Measurements from ENCODE around the gene POMC.
A peak's percentile ranks its signal among the peaks of the same experiment; 100 is the strongest.
"Not testable (repeated sequence)": the region's sequence is repeated elsewhere in the genome, so short reads cannot be mapped to it uniquely, and the experiment has no call there.

POMC gene

DNA sequence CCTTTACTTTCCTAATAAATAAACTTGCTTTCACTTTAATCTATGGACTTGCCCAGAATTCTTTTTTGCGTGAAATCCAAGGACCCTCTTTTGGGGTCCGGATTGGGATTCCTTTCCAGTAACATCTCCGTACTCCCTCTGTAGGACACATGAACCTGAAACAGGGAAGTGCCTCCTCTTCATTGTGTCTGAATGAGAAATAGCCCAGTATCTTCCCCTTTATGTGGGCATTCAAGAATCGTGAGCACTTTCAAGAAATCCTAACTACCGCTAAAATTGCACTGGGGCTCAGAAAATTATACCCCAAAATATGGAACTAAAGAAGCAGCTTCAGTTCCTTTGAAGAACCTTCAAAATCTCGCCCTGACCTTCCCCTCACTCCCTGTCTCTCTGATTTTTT is 7.8 kb upstream of the POMC start:
- no peak for DNase-seq (ENCODE audit: low read depth)
- Histone ChIP-seq H3K27me3 (replicated peaks; ENCODE audit: control insufficient read depth, insufficient read depth, low read length) (peaks cover 46% of the 10 kb centered on the region), H3K4me1 (ENCODE audit: control insufficient read depth, insufficient read depth, low read length) (no peaks in the 10 kb centered on the region), H3K36me3 (ENCODE audit: control insufficient read depth, insufficient read depth, low read length, severe bottlenecking) (no peaks in the 10 kb centered on the region), H3K9ac (ENCODE audit: low read length) (no peak overlapping the region), H3K4me3 (ENCODE audit: low read length) (no peak overlapping the region), H3K9me3 (ENCODE audit: control insufficient read depth, low read length) (peaks cover 4% of the 10 kb centered on the region)

DNA sequence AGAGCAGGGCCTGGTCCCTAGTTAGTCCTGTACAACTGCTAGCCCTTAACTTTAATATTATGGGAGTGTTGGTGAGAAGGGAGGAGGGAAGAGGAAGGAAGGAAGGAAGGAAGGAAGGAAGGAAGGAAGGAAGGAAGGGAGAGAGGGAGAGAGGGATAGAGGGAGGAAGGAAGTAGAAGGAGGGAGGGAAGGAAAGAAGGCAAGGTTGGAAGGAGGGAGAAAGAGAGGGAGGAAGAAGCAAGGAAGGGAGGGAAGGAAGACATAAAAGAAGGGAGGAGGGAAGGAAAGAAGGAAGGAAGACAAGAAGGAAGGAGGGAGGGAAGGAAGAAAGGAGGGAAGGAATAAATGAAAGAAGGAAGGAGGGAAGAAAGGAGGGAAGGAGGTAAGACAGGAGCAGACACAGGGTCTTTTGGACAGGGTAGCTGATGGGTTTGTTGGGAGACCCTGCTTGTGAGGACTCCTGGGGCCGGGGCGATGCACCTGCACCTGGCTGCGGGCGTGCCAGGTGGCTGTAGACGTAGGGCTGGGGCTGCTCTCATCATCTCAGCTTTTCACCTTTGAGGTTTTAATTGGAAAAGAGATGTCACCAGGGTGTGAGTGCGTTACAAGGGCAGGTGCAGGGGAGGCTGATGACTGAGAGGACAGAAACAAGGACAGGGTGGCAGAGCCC is 5.9 kb upstream of the POMC start:
- Histone ChIP-seq H3K27me3 (replicated peaks; ENCODE audit: control insufficient read depth, insufficient read depth, low read length) (peaks cover 54% of the 10 kb centered on the region), H3K9ac (ENCODE audit: low read length) (no peak overlapping the region)

DNA sequence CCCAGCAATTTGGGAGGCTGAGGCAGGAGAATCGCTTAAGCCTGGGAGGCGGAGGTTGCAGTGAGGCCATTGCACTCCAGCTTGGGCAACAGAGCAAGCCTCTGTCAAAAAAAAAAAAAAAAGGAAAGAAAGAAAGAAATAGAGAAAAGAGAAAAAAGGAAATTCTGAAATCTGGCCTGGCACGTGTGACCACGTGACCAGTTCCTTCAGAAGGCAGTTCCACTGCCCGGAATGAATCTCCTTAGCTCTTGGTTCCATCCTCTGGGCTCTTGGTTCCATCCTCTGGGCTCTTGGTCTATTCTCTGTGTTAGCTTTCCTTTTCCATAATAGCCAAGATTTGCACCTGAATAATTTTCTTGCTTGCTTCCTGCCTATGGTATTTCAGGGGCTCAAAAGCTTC is 5.3 kb upstream of the POMC start:
- DNase-seq (ENCODE audit: low read depth): no peak

More for the DNA sequence above, 5.9 kb upstream of the POMC start:
- no peaks in the 10 kb centered on the region for H3K4me1 ChIP-seq (ENCODE audit: control insufficient read depth, insufficient read depth, low read length)
- peaks cover 7% of the 10 kb centered on the region for H3K9me3 ChIP-seq (ENCODE audit: control insufficient read depth, low read length)
- DNase-seq (ENCODE audit: low read depth): no peak
- H3K4me3 ChIP-seq (ENCODE audit: low read length): no peak overlapping the region
- no peaks in the 10 kb centered on the region for H3K36me3 ChIP-seq (ENCODE audit: control insufficient read depth, insufficient read depth, low read length, severe bottlenecking)

DNA sequence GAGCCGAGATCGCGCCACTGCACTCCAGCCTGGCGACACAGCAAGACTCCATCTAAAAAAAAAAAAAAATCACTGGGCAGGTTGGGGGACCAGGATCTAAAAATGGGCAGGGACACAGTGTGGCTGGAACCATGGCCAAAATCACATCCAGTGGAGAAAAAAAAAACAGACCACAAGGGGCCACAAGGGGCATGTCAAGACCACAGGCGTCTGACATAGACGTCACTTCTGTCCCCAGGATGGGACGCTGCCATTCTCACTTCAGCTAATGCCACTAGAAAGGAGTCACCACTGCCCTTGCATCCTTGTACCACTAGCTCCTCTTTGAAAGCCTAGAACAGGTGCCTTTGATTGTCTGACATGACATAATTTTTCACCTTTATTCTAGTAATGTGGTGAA is 2.5 kb upstream of the POMC start:
- Histone ChIP-seq H3K4me3 (ENCODE audit: low read length) (no peak overlapping the region), H3K9ac (ENCODE audit: low read length) (no peak overlapping the region), H3K27me3 (replicated peaks; ENCODE audit: control insufficient read depth, insufficient read depth, low read length) (peaks cover 57% of the 10 kb centered on the region)

More for the DNA sequence above, 5.3 kb upstream of the POMC start:
- Histone ChIP-seq H3K9me3 (ENCODE audit: control insufficient read depth, low read length) (peaks cover 7% of the 10 kb centered on the region), H3K36me3 (ENCODE audit: control insufficient read depth, insufficient read depth, low read length, severe bottlenecking) (no peaks in the 10 kb centered on the region), H3K9ac (ENCODE audit: low read length) (no peak overlapping the region), H3K4me3 (ENCODE audit: low read length) (no peak overlapping the region), H3K27me3 (replicated peaks; ENCODE audit: control insufficient read depth, insufficient read depth, low read length) (peaks cover 54% of the 10 kb centered on the region), H3K4me1 (ENCODE audit: control insufficient read depth, insufficient read depth, low read length) (no peaks in the 10 kb centered on the region)

GRCh38 chr2:25169073-25169470 is 692 bp upstream of the POMC start:
- H3K4me3 ChIP-seq (ENCODE audit: low read length): no peak overlapping the region

More for the DNA sequence above, 2.5 kb upstream of the POMC start:
- Histone ChIP-seq H3K36me3 (ENCODE audit: control insufficient read depth, insufficient read depth, low read length, severe bottlenecking) (no peaks in the 10 kb centered on the region), H3K4me1 (ENCODE audit: control insufficient read depth, insufficient read depth, low read length) (no peaks in the 10 kb centered on the region), H3K9me3 (ENCODE audit: control insufficient read depth, low read length) (peaks cover 7% of the 10 kb centered on the region)
- no peak for DNase-seq (ENCODE audit: low read depth)

DNA sequence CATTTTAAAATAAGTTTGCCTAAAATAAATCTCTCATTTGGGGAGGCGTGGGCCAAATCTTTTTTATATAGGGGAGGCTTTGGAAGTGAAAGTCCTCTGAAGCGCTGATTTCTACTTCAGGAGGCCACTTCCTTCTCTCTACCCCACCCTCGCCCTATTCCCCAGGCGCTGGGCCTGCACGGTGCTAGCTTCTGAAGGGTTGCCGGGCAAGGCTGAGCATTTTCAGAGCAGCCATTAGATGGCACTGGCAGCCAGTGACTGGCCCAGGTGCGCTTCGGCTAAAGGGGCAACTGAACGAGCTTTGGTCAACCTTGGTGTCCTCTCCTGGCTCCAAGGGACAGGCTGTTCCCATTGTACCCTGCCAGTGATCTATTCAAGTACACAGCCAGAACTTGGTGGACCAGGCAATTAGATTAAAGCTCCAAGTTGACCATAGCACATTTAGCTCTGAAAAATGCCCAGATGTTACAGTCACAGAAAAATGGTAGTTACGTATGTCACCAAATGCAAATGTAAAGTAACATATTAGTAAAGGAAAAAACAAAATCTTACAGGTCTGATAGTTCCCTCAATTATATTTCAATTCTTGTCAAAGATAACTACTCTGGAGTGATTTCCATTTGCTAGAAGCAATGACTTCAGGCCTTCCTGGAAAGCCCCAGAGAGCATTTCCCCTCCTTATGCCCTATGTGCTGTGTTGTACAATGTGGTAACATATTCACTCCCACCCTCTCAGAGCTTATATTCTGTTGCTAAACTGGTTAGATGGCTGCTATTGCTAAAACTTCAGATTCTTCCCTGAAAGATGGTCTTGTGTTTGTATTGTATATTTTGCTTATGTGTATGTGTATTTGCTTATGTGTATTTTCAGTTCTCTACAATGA is 2.1 kb downstream of the POMC start:
- DNase-seq (ENCODE audit: low read depth): peak; percentile 8
- no peak overlapping the region for H3K4me3 ChIP-seq (ENCODE audit: low read length)
- no peaks in the 10 kb centered on the region for H3K4me1 ChIP-seq (ENCODE audit: control insufficient read depth, insufficient read depth, low read length)
- peaks cover 70% of the 10 kb centered on the region for H3K27me3 ChIP-seq (replicated peaks; ENCODE audit: control insufficient read depth, insufficient read depth, low read length)
- H3K9me3 ChIP-seq (ENCODE audit: control insufficient read depth, low read length): peaks cover 7% of the 10 kb centered on the region
- H3K36me3 ChIP-seq (ENCODE audit: control insufficient read depth, insufficient read depth, low read length, severe bottlenecking): no peaks in the 10 kb centered on the region
- H3K9ac ChIP-seq (ENCODE audit: low read length): no peak overlapping the region

More at GRCh38 chr2:25169073-25169470, 692 bp upstream of the POMC start:
- Histone ChIP-seq H3K27me3 (replicated peaks; ENCODE audit: control insufficient read depth, insufficient read depth, low read length) (peaks cover 61% of the 10 kb centered on the region), H3K4me1 (ENCODE audit: control insufficient read depth, insufficient read depth, low read length) (no peaks in the 10 kb centered on the region), H3K36me3 (ENCODE audit: control insufficient read depth, insufficient read depth, low read length, severe bottlenecking) (no peaks in the 10 kb centered on the region), H3K9me3 (ENCODE audit: control insufficient read depth, low read length) (peaks cover 7% of the 10 kb centered on the region), H3K9ac (ENCODE audit: low read length) (no peak overlapping the region)
- DNase-seq (ENCODE audit: low read depth): no peak

DNA sequence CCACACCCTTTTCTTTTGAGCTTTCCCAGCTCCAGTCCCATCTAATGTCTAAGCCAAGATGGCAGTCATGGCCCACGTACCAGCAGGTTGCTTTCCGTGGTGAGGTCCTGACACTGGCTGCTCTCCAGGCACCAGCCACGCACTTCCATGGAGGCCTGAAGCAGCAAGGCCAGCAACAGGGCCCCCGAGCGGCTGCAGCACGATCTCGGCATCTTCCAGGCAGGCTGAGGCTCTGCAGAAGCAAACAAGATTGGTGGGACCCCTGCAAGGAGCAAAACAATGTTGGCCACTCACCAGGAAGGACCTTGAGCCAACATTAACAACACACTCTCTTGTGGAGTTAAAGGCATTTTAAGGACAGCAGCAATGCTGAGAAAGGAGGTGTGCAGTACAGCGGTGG is 3.8 kb downstream of the POMC start:
- Histone ChIP-seq H3K4me1 (ENCODE audit: control insufficient read depth, insufficient read depth, low read length) (no peaks in the 10 kb centered on the region), H3K9ac (ENCODE audit: low read length) (no peak overlapping the region), H3K27me3 (replicated peaks; ENCODE audit: control insufficient read depth, insufficient read depth, low read length) (peaks cover 62% of the 10 kb centered on the region), H3K4me3 (ENCODE audit: low read length) (no peak overlapping the region), H3K9me3 (ENCODE audit: control insufficient read depth, low read length) (peaks cover 3% of the 10 kb centered on the region), H3K36me3 (ENCODE audit: control insufficient read depth, insufficient read depth, low read length, severe bottlenecking) (no peaks in the 10 kb centered on the region)
- no peak for DNase-seq (ENCODE audit: low read depth)

DNA sequence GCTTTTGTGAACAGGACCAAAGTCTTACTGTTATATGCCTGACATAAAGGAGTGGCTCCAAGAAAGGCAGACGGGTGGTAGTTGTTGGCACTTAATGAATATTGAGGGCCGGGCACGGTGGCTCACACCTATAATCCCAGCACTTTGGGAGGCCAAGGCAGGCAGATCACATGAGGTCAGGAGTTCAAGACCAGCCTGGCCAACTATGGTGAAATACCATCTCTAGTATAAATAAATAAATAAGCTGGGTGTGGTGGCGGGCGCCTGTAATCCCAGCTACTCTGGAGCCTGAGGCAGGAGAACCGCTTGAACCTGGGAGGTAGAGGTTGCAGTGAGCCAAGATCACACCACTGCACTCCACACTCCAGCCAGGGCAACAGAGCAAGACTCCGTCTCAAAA is 6.3 kb downstream of the POMC start:
- not testable (repeated sequence) for DNase-seq (ENCODE audit: low read depth); H3K36me3 ChIP-seq (ENCODE audit: control insufficient read depth, insufficient read depth, low read length, severe bottlenecking); H3K4me3 ChIP-seq (ENCODE audit: low read length); H3K9me3 ChIP-seq (ENCODE audit: control insufficient read depth, low read length); H3K9ac ChIP-seq (ENCODE audit: low read length); H3K4me1 ChIP-seq (ENCODE audit: control insufficient read depth, insufficient read depth, low read length)
- peaks cover 40% of the 10 kb centered on the region for H3K27me3 ChIP-seq (replicated peaks; ENCODE audit: control insufficient read depth, insufficient read depth, low read length)

GRCh38 chr2:25161055-25161781 is 7.2 kb downstream of the POMC start:
- H3K9ac ChIP-seq (ENCODE audit: low read length): no peak overlapping the region
- H3K36me3 ChIP-seq (ENCODE audit: control insufficient read depth, insufficient read depth, low read length, severe bottlenecking): no peaks in the 10 kb centered on the region
- H3K27me3 ChIP-seq (replicated peaks; ENCODE audit: control insufficient read depth, insufficient read depth, low read length): peaks cover 32% of the 10 kb centered on the region
- peaks cover 3% of the 10 kb centered on the region for H3K9me3 ChIP-seq (ENCODE audit: control insufficient read depth, low read length)
- DNase-seq (ENCODE audit: low read depth): no peak
- H3K4me3 ChIP-seq (ENCODE audit: low read length): peak overlapping the region; percentile 71
- no peaks in the 10 kb centered on the region for H3K4me1 ChIP-seq (ENCODE audit: control insufficient read depth, insufficient read depth, low read length)

DNA sequence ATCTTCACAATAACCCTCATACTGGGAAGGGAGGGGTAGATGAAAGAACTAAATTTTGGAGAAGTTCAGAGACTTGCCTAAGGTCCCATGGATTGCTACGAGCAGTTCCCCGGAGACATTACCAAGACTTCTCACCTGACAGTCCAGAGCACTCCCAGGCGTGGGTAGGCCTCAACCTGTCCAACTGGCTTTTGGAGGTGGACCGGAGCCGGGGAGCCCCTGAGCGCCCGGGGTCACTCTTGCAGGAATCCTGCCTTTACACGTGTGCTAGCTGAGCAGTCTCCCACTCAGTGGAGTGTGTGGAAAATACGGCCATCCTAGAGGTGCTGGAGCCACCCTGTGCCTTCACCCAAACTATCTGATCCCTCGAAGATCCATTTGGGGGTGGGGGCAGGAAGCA is 8.0 kb downstream of the POMC start:
- Histone ChIP-seq H3K9ac (ENCODE audit: low read length) (no peak overlapping the region), H3K27me3 (replicated peaks; ENCODE audit: control insufficient read depth, insufficient read depth, low read length) (peaks cover 24% of the 10 kb centered on the region), H3K36me3 (ENCODE audit: control insufficient read depth, insufficient read depth, low read length, severe bottlenecking) (no peaks in the 10 kb centered on the region), H3K9me3 (ENCODE audit: control insufficient read depth, low read length) (peaks cover 3% of the 10 kb centered on the region), H3K4me3 (ENCODE audit: low read length) (no peak overlapping the region), H3K4me1 (ENCODE audit: control insufficient read depth, insufficient read depth, low read length) (no peaks in the 10 kb centered on the region)
- DNase-seq (ENCODE audit: low read depth): no peak

- peaks cover 3% of the 10 kb centered on the region for H3K9me3 ChIP-seq (ENCODE audit: control insufficient read depth, low read length)
- no peak for DNase-seq (ENCODE audit: low read depth)
- peaks cover 19% of the 10 kb centered on the region for H3K27me3 ChIP-seq (replicated peaks; ENCODE audit: control insufficient read depth, insufficient read depth, low read length)
These were observed 8.4 kb downstream of the POMC start for GRCh38 chr2:25159949-25160348.

More at GRCh38 chr2:25159949-25160348, 8.4 kb downstream of the POMC start:
- Histone ChIP-seq H3K4me3 (ENCODE audit: low read length) (no peak overlapping the region), H3K9ac (ENCODE audit: low read length) (no peak overlapping the region), H3K36me3 (ENCODE audit: control insufficient read depth, insufficient read depth, low read length, severe bottlenecking) (no peaks in the 10 kb centered on the region), H3K4me1 (ENCODE audit: control insufficient read depth, insufficient read depth, low read length) (no peaks in the 10 kb centered on the region)
